HAP-1 (cell line): ENCODE results near the gene MTCL1.
"Not testable (repeated sequence)": the region's sequence is repeated elsewhere in the genome, so short reads cannot be mapped to it uniquely, and the experiment has no call there.

Experiments
- DNase-seq, 2 experiments: peaks; one replicate each; pipeline ENCODE4 v3.0.0-alpha.2; 2016 to 2020; ENCODE audit warnings: low spot score in 2 of 2
- H3K27me3 ChIP-seq: fragments of 250-450 bp; sonication (Bioruptor Pico); 2 replicates; pipeline ENCODE4 v1.5.1; 2020; ENCODE audit warnings: low read depth, mild to moderate bottlenecking, moderate library complexity
- H3K36me3 ChIP-seq: fragments of 250-450 bp; sonication (Bioruptor Pico); replicated peaks from 2 replicates; pipeline ENCODE4 v1.5.1; 2020; ENCODE audit warnings: mild to moderate bottlenecking
- H3K4me1 ChIP-seq: fragments of 250-450 bp; sonication (Bioruptor Pico); 2 replicates; pipeline ENCODE4 v1.5.1; 2020; ENCODE audit warnings: mild to moderate bottlenecking
- H3K4me3 ChIP-seq: fragments of 250-450 bp; sonication (Bioruptor Pico); 2 replicates; pipeline ENCODE4 v1.5.1; 2020; ENCODE audit warnings: mild to moderate bottlenecking, moderate library complexity
- H3K9me3 ChIP-seq: fragments of 250-450 bp; sonication (Bioruptor Pico); 2 replicates; pipeline ENCODE4 v1.5.1; 2020; ENCODE audit warnings: mild to moderate bottlenecking, moderate library complexity
- in situ Hi-C: fragments of 300-500 bp; cut with MboI; formaldehyde crosslinking; loops from 3 replicates; pipeline ENCODE4 v1.14.3; 2020; ENCODE audit warnings: low sequenced_read_pairs, inconsistent platforms, mixed read lengths

Gene MTCL1

GRCh38 chr18:8751692-8752091 is 46.3 kb downstream of the MTCL1 start:
- Histone ChIP-seq H3K4me3 (no peak overlapping the region), H3K4me1 (no peaks in the 10 kb centered on the region), H3K36me3 (no peaks in the 10 kb centered on the region), H3K9me3 (no peaks in the 10 kb centered on the region), H3K27me3 (no peaks in the 10 kb centered on the region)
- no peak for DNase-seq
- in situ Hi-C loops: no loop called here

DNA sequence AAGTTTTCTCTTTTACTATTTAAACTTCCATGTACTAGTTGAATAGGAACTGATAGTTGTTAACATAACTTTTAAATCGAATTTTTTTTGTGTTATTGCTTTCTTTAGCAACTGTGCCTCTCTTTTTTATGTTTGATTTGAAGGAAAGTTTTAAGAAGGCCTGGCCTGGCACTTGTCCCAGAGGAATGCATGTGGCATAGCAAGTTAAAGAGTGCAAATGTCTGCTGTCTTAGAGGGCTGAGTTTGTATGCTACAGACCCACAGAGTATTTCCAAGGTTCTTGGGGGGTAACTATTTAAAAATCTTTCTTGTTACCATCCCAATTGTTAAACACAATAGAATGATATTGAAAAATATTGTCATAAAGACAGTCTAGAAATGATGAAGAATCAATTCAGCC is 47.0 kb downstream of the MTCL1 start:
- Histone ChIP-seq H3K4me3 (no peak overlapping the region), H3K27me3 (no peaks in the 10 kb centered on the region), H3K9me3 (no peaks in the 10 kb centered on the region), H3K36me3 (no peaks in the 10 kb centered on the region), H3K4me1 (no peaks in the 10 kb centered on the region)
- DNase-seq: no peak
- in situ Hi-C loops: no loop called here

DNA sequence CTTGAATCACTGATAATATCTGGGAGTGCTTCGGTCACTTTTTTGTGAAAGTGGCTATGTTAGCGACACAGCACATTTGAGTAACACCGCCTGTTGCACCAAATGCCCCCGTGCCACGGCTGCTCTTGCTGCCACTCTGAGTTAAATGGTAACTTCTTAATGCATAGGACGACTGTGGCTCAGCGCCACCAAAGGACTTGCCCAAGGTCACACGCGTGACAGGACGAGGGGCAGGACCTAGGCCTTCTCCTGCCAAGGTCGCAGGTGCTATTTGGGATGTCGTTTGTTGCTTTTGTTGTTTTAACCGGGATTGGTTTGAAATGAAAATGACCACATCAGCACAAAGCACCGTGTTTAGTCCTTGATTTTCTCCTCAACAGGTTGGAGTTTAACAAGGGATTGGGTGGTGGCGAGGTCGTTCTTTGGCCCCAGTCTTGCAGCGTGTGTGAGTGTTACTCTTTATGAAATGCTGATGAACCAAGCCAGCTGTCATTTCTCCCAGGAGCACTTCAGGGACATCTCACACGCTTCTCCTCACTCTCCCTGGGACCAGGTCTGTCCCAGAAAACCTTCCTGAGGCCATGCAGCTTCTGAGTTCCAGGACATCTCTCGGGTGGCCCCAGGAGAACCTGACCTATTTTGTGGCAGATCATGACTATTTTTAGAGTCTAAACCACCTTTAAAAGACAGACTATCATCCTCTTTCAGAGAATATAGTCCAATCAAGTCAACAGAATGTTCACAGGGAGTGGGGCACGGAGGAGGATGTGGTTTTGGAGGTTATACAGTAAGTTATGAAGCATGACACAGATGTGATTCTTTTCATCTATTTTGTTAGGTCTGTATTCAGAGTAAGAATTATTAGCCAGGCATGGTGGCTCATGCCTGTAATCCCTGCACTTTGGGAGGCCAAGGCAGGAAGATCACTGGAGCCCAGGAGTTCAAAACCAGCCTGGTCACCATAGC is 49.9 kb downstream of the MTCL1 start:
- H3K4me1 ChIP-seq: no peaks in the 10 kb centered on the region
- H3K27me3 ChIP-seq: no peaks in the 10 kb centered on the region
- no peaks in the 10 kb centered on the region for H3K36me3 ChIP-seq
- no peaks in the 10 kb centered on the region for H3K9me3 ChIP-seq
- no peak overlapping the region for H3K4me3 ChIP-seq
- in situ Hi-C loops: no loop called here
- DNase-seq: no peak

GRCh38 chr18:8756571-8756970 is 51.2 kb downstream of the MTCL1 start:
- H3K36me3 ChIP-seq: no peaks in the 10 kb centered on the region
- in situ Hi-C loops: no loop called here

DNA sequence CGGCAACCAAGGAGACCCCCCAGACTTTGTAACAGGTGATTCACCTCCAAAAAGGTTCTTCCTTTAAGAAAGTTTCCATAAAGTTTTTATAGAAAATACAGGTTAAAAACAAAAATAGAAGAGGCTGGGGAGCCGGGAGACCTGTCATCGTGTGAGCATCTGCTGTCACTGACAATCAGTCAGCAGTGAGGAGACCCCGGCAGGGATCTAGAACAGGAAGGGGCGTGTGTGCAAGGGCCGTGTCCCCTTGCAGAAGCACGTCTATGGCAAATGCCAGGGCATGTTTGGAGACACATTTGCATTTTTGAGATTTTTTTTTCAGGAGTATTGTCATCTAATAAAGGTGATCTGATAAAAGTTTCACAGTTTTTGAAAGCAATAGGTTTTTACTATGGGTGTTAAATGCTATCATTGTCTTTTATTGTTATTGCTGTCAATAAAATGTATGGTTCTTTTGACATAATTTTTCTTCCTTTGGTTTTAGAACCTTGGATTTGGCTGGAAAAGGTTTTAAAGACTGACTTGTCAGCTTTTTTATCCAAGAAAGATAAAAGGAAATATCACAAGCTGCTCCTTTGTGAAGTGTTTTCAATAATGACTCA is 52.1 kb downstream of the MTCL1 start:
- Histone ChIP-seq H3K36me3 (no peaks in the 10 kb centered on the region), H3K4me3 (no peak overlapping the region), H3K27me3 (no peaks in the 10 kb centered on the region), H3K4me1 (no peaks in the 10 kb centered on the region), H3K9me3 (no peaks in the 10 kb centered on the region)
- peak in 1 of 2 experiments; percentile 6 for DNase-seq
- in situ Hi-C loops: no loop called here

More at GRCh38 chr18:8756571-8756970, 51.2 kb downstream of the MTCL1 start:
- no peak for DNase-seq
- no peaks in the 10 kb centered on the region for H3K27me3 ChIP-seq
- H3K4me1 ChIP-seq: no peaks in the 10 kb centered on the region
- no peak overlapping the region for H3K4me3 ChIP-seq
- no peaks in the 10 kb centered on the region for H3K9me3 ChIP-seq

DNA sequence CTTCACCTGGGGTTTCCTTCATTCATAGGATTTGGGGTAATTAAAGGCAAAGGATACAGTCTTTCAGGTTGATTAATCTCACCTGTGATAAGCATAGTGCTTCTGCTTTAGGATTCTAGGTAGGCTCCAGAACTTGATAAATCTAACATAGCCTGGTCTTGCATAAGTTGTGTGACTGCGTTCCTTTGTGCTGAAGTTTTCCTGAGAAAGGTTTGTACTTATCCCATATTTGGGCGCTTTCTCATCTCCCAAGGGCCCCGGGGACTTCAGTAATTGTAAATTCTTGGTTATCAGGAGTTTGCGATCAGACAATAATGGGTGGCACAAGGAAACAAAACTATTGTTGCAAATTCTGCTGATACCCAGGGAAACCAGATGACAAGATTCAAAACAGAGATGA is 53.1 kb downstream of the MTCL1 start:
- no peak overlapping the region for H3K4me3 ChIP-seq
- no peaks in the 10 kb centered on the region for H3K27me3 ChIP-seq
- no peaks in the 10 kb centered on the region for H3K4me1 ChIP-seq
- no peaks in the 10 kb centered on the region for H3K9me3 ChIP-seq
- in situ Hi-C loops: no loop called here
- H3K36me3 ChIP-seq: no peaks in the 10 kb centered on the region
- no peak for DNase-seq

DNA sequence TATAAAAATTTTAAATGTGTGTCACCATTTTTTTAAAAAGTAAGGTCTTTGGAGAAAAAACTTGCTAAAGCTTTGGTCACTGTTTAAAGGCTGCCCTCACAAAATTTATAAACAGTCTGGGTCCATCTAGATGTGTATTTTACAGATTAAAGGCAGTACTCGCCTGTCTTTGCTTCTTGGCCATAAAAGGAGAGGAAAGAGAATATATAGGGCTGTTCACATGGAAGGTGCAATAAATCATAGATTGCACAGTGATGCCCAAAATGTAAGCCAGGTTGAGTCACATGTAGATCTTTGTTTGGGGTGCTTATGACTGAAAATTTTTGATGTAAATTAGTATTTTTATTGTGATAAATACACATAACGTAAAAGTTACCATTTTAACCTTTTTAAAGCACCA is 55.6 kb downstream of the MTCL1 start:
- Histone ChIP-seq H3K36me3 (no peaks in the 10 kb centered on the region), H3K4me1 (no peaks in the 10 kb centered on the region)

DNA sequence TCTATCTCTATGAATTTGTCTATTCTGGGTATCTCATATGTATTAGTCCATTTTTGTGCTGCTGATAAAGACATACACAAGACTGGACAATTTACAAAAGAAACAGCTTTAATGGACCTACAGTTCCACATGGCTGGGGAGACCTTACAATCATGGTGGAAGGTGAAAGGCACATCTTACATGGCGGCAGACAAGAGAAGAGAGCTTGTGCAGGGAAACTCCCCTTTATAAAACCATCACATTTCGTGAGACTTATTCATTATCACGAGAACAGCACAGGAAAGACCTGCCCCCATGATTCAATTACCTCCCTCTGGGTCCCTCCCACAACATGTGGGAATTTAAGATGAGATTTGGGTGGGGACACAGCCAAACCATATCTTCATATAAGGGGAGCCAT is 56.2 kb downstream of the MTCL1 start:
- H3K36me3 ChIP-seq, H3K4me1 ChIP-seq, H3K4me3 ChIP-seq, DNase-seq, H3K9me3 ChIP-seq, in situ Hi-C loops, H3K27me3 ChIP-seq: not testable (repeated sequence)

More for the DNA sequence above, 55.6 kb downstream of the MTCL1 start:
- Histone ChIP-seq H3K4me3 (no peak overlapping the region), H3K9me3 (no peaks in the 10 kb centered on the region), H3K27me3 (no peaks in the 10 kb centered on the region)
- in situ Hi-C loops: no loop called here
- no peak for DNase-seq

DNA sequence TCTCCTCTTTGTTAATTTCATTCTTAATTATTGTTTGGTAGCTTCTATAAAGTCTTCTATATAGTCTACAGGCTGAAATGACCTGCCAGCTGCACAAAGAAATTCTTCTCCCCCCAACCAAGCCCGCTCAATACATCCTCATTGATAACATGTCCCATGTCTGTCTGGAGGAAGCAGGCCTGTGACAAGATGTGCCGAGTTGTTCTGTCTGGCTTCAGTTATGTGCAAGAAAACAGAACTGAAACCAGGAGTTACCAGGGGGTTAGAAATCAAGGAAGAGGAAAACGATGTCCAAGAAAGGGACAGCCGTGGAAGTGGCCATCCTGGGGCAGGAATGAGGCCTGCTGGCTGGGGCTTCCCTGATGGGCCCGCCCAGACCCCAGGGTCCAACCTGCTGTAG is 57.6 kb downstream of the MTCL1 start:
- Histone ChIP-seq H3K4me1 (peaks cover 7% of the 10 kb centered on the region; the same call in 1 of the 2 replicates), H3K4me3 (no peak overlapping the region), H3K27me3 (no peaks in the 10 kb centered on the region), H3K36me3 (no peaks in the 10 kb centered on the region), H3K9me3 (no peaks in the 10 kb centered on the region)
- DNase-seq: no peak
- in situ Hi-C loops: no loop called here

GRCh38 chr18:8763611-8764010 is 58.3 kb downstream of the MTCL1 start:
- in situ Hi-C loops: no loop called here
- Histone ChIP-seq H3K9me3 (no peaks in the 10 kb centered on the region), H3K4me1 (peaks cover 7% of the 10 kb centered on the region; the same call in 1 of the 2 replicates), H3K4me3 (no peak overlapping the region), H3K36me3 (no peaks in the 10 kb centered on the region), H3K27me3 (no peaks in the 10 kb centered on the region)
- DNase-seq: no peak

DNA sequence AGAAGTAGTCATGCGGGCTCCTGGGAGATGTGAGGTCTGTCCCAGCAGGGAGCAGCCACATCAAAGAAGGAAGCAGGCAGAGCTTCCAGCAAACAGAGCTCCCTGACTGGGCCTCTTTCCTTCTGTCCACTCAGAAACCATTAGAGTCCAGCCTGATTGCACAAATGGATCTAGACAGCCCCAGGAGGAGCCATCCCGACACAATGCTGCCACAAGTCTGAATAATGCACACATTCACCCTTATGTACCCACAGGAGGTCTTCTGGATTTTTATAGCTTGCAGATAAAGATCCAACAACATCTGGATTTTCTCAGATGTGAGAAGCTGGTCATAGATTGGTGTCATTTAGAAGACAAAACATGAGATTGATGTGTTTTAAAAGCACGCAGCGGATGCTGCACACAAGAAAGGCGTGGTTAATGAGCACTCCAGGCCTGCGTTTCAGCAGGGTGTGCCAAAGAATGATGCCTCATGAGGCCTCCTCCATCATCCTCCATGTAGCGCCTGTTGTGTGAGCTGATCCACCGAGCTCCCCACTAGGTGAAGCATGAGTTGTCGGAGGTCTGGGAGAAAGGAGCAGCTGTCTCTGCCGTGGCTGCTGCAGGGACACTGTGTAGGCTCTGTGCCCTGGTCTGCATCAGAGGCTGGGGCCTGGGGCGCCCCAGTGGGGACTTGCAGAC is 60.6 kb downstream of the MTCL1 start:
- no peak for DNase-seq
- peaks cover 7% of the 10 kb centered on the region; the same call in 1 of the 2 replicates for H3K4me1 ChIP-seq

GRCh38 chr18:8766559-8767293 is 61.4 kb downstream of the MTCL1 start:
- Histone ChIP-seq H3K27me3 (no peaks in the 10 kb centered on the region), H3K4me1 (peaks cover 7% of the 10 kb centered on the region; the same call in 1 of the 2 replicates), H3K4me3 (no peak overlapping the region), H3K36me3 (no peaks in the 10 kb centered on the region), H3K9me3 (no peaks in the 10 kb centered on the region)
- no peak for DNase-seq
- in situ Hi-C loops: no loop called here

More for the DNA sequence above, 60.6 kb downstream of the MTCL1 start:
- H3K4me3 ChIP-seq: no peak overlapping the region
- no peaks in the 10 kb centered on the region for H3K9me3 ChIP-seq
- H3K27me3 ChIP-seq: no peaks in the 10 kb centered on the region
- H3K36me3 ChIP-seq: no peaks in the 10 kb centered on the region
- in situ Hi-C loops: no loop called here

DNA sequence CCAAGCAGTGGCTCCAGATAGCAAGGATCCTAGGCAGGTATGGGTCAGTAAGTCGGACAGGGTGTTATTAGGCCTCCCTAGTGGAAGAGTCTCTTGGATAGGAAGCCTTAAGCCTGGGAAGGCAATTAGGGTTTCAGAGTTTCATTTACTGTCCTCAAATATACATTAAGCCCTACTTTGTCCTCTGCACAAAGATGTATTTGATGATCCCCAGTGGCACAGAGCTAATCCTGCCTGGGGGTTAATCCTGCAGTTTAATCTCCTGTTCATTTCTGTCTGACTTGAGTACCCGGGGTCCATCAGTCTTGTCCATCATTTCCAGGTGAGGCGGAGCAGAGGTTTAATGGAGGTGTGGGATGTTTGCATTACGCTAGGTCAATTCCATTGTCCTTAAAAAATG is 62.0 kb downstream of the MTCL1 start:
- in situ Hi-C loops: no loop called here
- peak; percentile 35 to 47 for DNase-seq
- Histone ChIP-seq H3K4me1 (peaks cover 7% of the 10 kb centered on the region; the same call in 1 of the 2 replicates), H3K27me3 (no peaks in the 10 kb centered on the region), H3K4me3 (no peak overlapping the region), H3K36me3 (no peaks in the 10 kb centered on the region), H3K9me3 (no peaks in the 10 kb centered on the region)
